Karpas-422 (cell line): Measurements from ENCODE around the gene C1orf21. TPM values are rescaled to one million over a fixed set of nuclear protein-coding genes. Genes with fewer than 3 reads are reported as not detected.
A peak's percentile ranks its signal among the peaks of the same experiment; 100 is the strongest.

ENCODE experiments used
- DNase-seq: peaks from one replicate; pipeline ENCODE4 v3.0.0-alpha.2; 2015
- H2AFZ ChIP-seq: fragments of 200-600 bp; sonication (generic); 2 replicates; pipeline ENCODE4 v1.6.1; 2014; ENCODE audit warnings: antibody characterized with exemption, low read length, mixed read lengths
- H3K27ac ChIP-seq: fragments of 200-600 bp; sonication (generic); 2 replicates; pipeline ENCODE4 v1.5.1; 2014; ENCODE audit warnings: mild to moderate bottlenecking, low read length, moderate library complexity
- H3K27me3 ChIP-seq: fragments of 200-600 bp; sonication (generic); 2 replicates; pipeline ENCODE4 v1.6.1; 2014; ENCODE audit warnings: low read length, mixed read lengths
- H3K36me3 ChIP-seq: fragments of 200-600 bp; sonication (generic); 2 replicates; pipeline ENCODE4 v1.6.1; 2014; ENCODE audit warnings: low read length, mixed read lengths; ENCODE audit not compliant: insufficient read depth
- H3K4me1 ChIP-seq: fragments of 200-600 bp; sonication (generic); 2 replicates; pipeline ENCODE4 v1.6.1; 2014; ENCODE audit warnings: mild to moderate bottlenecking, low read length, mixed read lengths
- H3K4me2 ChIP-seq: fragments of 200-600 bp; sonication (generic); 2 replicates; pipeline ENCODE4 v1.6.1; 2014; ENCODE audit warnings: low read length, low read depth, mild to moderate bottlenecking; ENCODE audit not compliant: poor library complexity, severe bottlenecking
- H3K4me3 ChIP-seq: fragments of 200-600 bp; sonication (generic); 2 replicates; pipeline ENCODE4 v1.5.1; 2014; ENCODE audit warnings: mild to moderate bottlenecking, antibody characterized with exemption, low read length, mixed read lengths
- H3K79me2 ChIP-seq: fragments of 200-600 bp; sonication (generic); 2 replicates; pipeline ENCODE4 v1.6.1; 2014; ENCODE audit warnings: mild to moderate bottlenecking, low read length, mixed read lengths
- H3K9ac ChIP-seq: fragments of 200-600 bp; sonication (generic); 2 replicates; pipeline ENCODE4 v1.6.0; 2014; ENCODE audit warnings: low read length
- H3K9me2 ChIP-seq: fragments of 200-600 bp; sonication (generic), shearing (Covaris generic); replicated peaks from 2 replicates; pipeline ENCODE4 v1.6.0; 2014; ENCODE audit warnings: mild to moderate bottlenecking, low read length, moderate library complexity; ENCODE audit not compliant: insufficient read depth
- H3K9me3 ChIP-seq: fragments of 300-700, 200-600 bp; sonication (generic); 2 replicates; pipeline ENCODE4 v1.6.1; 2014; ENCODE audit warnings: low read length, mixed read lengths
- H4K20me1 ChIP-seq: fragments of 200-600 bp; sonication (generic); 2 replicates; pipeline ENCODE4 v1.6.1; 2014; ENCODE audit warnings: mild to moderate bottlenecking, antibody characterized with exemption, low read length, low read depth; ENCODE audit not compliant: insufficient read depth
- total RNA-seq: library from RNA; depleted of rRNA; stranded (reverse); fragments of >200 nt; shearing (Covaris generic); gene quantifications from 2 replicates; pipeline ENCODE4 v1.2.3, GENCODE V29; 2014; ENCODE audit warnings: low replicate concordance

C1orf21 gene
- total RNA-seq, 1 experiment from 2014 or later: not detected

GRCh38 chr1:184664042-184664660 is 277.3 kb downstream of the C1orf21 start:
- H3K79me2 ChIP-seq: no peaks in the 10 kb centered on the region
- no peak overlapping the region for H3K9ac ChIP-seq
- no peaks in the 10 kb centered on the region for H4K20me1 ChIP-seq
- no peaks in the 10 kb centered on the region for H3K36me3 ChIP-seq
- H2AFZ ChIP-seq: no peak overlapping the region
- H3K27me3 ChIP-seq: no peaks in the 10 kb centered on the region
- H3K9me3 ChIP-seq: no peaks in the 10 kb centered on the region
- no peak overlapping the region for H3K4me2 ChIP-seq
- no peak overlapping the region for H3K4me3 ChIP-seq
- DNase-seq: peak; percentile 45
- no peaks in the 10 kb centered on the region for H3K9me2 ChIP-seq
- no peaks in the 10 kb centered on the region for H3K4me1 ChIP-seq
- H3K27ac ChIP-seq: no peak overlapping the region

DNA sequence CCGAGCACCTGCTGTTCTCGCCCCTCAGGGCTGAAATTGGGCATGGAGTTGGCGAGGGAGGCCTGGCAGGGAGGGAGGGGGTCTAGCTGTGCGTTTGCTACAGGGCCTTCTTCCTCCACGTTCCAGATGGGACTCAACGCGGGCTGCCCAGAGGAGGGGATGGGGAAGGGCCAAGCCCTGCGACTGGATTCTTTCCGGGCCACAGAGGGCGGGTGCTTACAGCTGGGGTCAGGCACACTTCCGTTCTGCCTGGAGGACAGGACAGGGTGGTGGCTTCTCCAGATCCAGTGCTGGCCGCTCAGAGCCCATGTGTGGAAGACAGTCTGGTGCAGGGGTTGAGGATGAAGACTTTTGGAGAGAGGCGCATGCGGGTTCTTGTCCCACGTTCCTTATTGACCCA is 277.8 kb downstream of the C1orf21 start:
- Histone ChIP-seq H3K36me3 (no peaks in the 10 kb centered on the region), H3K4me1 (no peaks in the 10 kb centered on the region), H3K9me3 (no peaks in the 10 kb centered on the region), H4K20me1 (no peaks in the 10 kb centered on the region), H3K79me2 (no peaks in the 10 kb centered on the region), H3K4me2 (no peak overlapping the region), H3K9ac (no peak overlapping the region), H3K27ac (no peak overlapping the region), H3K27me3 (no peaks in the 10 kb centered on the region), H3K4me3 (no peak overlapping the region), H3K9me2 (no peaks in the 10 kb centered on the region), H2AFZ (no peak overlapping the region)
- DNase-seq: no peak

- Histone ChIP-seq H3K4me3 (no peak overlapping the region), H3K27me3 (no peaks in the 10 kb centered on the region), H2AFZ (no peak overlapping the region), H3K4me1 (no peaks in the 10 kb centered on the region), H3K9ac (no peak overlapping the region), H3K27ac (no peak overlapping the region), H3K4me2 (no peak overlapping the region), H3K9me3 (no peaks in the 10 kb centered on the region), H3K79me2 (no peaks in the 10 kb centered on the region), H3K9me2 (no peaks in the 10 kb centered on the region), H3K36me3 (no peaks in the 10 kb centered on the region), H4K20me1 (no peaks in the 10 kb centered on the region)
- DNase-seq: no peak
Observed at GRCh38 chr1:184665360-184665759, 278.5 kb downstream of the C1orf21 start.

GRCh38 chr1:184669391-184669790 is 282.6 kb downstream of the C1orf21 start:
- Histone ChIP-seq H3K4me1 (no peaks in the 10 kb centered on the region), H3K27ac (no peak overlapping the region), H4K20me1 (no peaks in the 10 kb centered on the region), H3K4me2 (no peak overlapping the region), H3K36me3 (no peaks in the 10 kb centered on the region), H3K27me3 (no peaks in the 10 kb centered on the region), H3K79me2 (no peaks in the 10 kb centered on the region), H2AFZ (no peak overlapping the region), H3K9me3 (no peaks in the 10 kb centered on the region), H3K4me3 (no peak overlapping the region), H3K9me2 (no peaks in the 10 kb centered on the region), H3K9ac (no peak overlapping the region)
- DNase-seq: no peak

- no peaks in the 10 kb centered on the region for H3K4me1 ChIP-seq
- no peaks in the 10 kb centered on the region for H3K9me2 ChIP-seq
- H3K36me3 ChIP-seq: no peaks in the 10 kb centered on the region
- H3K4me2 ChIP-seq: no peak overlapping the region
- H3K27me3 ChIP-seq: no peaks in the 10 kb centered on the region
- no peak overlapping the region for H3K27ac ChIP-seq
- no peaks in the 10 kb centered on the region for H3K79me2 ChIP-seq
- DNase-seq: no peak
- no peak overlapping the region for H3K4me3 ChIP-seq
- H2AFZ ChIP-seq: no peak overlapping the region
- H4K20me1 ChIP-seq: no peaks in the 10 kb centered on the region
- no peaks in the 10 kb centered on the region for H3K9me3 ChIP-seq
- no peak overlapping the region for H3K9ac ChIP-seq
Observed at GRCh38 chr1:184672013-184672726, 285.3 kb downstream of the C1orf21 start.

DNA sequence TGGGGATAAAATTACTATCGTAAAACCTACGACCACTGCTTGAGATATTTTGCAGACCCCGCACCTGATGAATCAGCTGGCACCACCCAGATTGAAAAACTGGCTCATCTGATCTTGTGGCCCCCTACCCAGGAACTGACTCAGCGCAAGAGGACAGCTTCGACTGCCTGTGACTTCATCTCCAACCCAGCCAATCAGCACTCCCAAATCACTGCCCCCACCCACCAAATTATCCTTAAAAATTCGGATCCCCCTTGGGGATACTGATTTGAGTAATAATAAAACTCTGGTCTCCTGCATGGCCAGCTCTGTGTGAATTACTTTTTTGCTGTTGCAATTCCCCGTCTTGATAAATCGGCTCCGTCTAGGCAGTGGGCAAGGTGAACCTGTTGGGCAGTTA is 286.5 kb downstream of the C1orf21 start:
- H3K9ac ChIP-seq: no peak overlapping the region
- no peaks in the 10 kb centered on the region for H3K79me2 ChIP-seq
- H3K27me3 ChIP-seq: no peaks in the 10 kb centered on the region
- H3K9me3 ChIP-seq: no peaks in the 10 kb centered on the region
- no peak overlapping the region for H3K4me3 ChIP-seq
- H3K36me3 ChIP-seq: no peaks in the 10 kb centered on the region
- no peak overlapping the region for H3K4me2 ChIP-seq
- no peak overlapping the region for H3K27ac ChIP-seq
- no peak overlapping the region for H2AFZ ChIP-seq
- no peaks in the 10 kb centered on the region for H3K4me1 ChIP-seq
- H3K9me2 ChIP-seq: no peaks in the 10 kb centered on the region
- DNase-seq: no peak
- no peaks in the 10 kb centered on the region for H4K20me1 ChIP-seq

GRCh38 chr1:184677344-184677743 is 290.5 kb downstream of the C1orf21 start:
- H3K4me1 ChIP-seq: no peaks in the 10 kb centered on the region
- DNase-seq: no peak
- no peaks in the 10 kb centered on the region for H3K9me3 ChIP-seq
- H3K9me2 ChIP-seq: no peaks in the 10 kb centered on the region
- H4K20me1 ChIP-seq: no peaks in the 10 kb centered on the region
- no peak overlapping the region for H3K4me3 ChIP-seq
- no peak overlapping the region for H3K4me2 ChIP-seq
- no peaks in the 10 kb centered on the region for H3K36me3 ChIP-seq
- H2AFZ ChIP-seq: no peak overlapping the region
- no peak overlapping the region for H3K9ac ChIP-seq
- no peak overlapping the region for H3K27ac ChIP-seq
- no peaks in the 10 kb centered on the region for H3K27me3 ChIP-seq
- H3K79me2 ChIP-seq: no peaks in the 10 kb centered on the region
